GM19043 (cell line): ENCODE results near the gene DVL2.

ENCODE experiments used
- ATAC-seq: cut with Tn5 transposase; IDR thresholded peaks from one replicate; pipeline ENCODE4 v1.9.1; 2021; ENCODE audit warnings: low read depth; ENCODE audit not compliant: unreplicated experiment

Gene DVL2

GRCh38 chr17:7220593-7221277 lies 13.6 kb downstream of the DVL2 start:
- no peak for ATAC-seq

GRCh38 chr17:7219812-7220592 lies 14.3 kb downstream of the DVL2 start, which contains the start of the genes ACADVL and DLG4:
ACADVL (plus strand) TSS chr17:7219938; CDS start chr17:7219985, 47 bp downstream.
DLG4 (minus strand) TSS chr17:7219836.
- peak; percentile 63 for ATAC-seq

- ATAC-seq, result no peak
Observed at GRCh38 chr17:7219229-7219811, 15.0 kb downstream of the DVL2 start.

- ATAC-seq, result no peak
Observed at GRCh38 chr17:7218758-7219157, 15.6 kb downstream of the DVL2 start.

GRCh38 chr17:7218166-7218565 lies 16.2 kb downstream of the DVL2 start:
- no peak for ATAC-seq

- no peak for ATAC-seq
Observed at GRCh38 chr17:7217113-7217987, 17.0 kb downstream of the DVL2 start.

GRCh38 chr17:7216242-7217112 lies 17.8 kb downstream of the DVL2 start:
- no peak for ATAC-seq

GRCh38 chr17:7215652-7216180 lies 18.6 kb downstream of the DVL2 start:
- ATAC-seq, result no peak

- no peak for ATAC-seq
Observed at GRCh38 chr17:7215136-7215638, 19.1 kb downstream of the DVL2 start.

- peak; percentile 63 for ATAC-seq
Observed at GRCh38 chr17:7214300-7215135, 19.8 kb downstream of the DVL2 start.

GRCh38 chr17:7213895-7214299 lies 20.4 kb downstream of the DVL2 start:
- ATAC-seq, result no peak

- ATAC-seq, result no peak
Observed at GRCh38 chr17:7211491-7212273, 22.6 kb downstream of the DVL2 start.

GRCh38 chr17:7208754-7209460 lies 25.4 kb downstream of the DVL2 start:
- ATAC-seq, result no peak

GRCh38 chr17:7208027-7208571 lies 26.2 kb downstream of the DVL2 start:
- no peak for ATAC-seq

- ATAC-seq, result no peak
Observed at GRCh38 chr17:7207120-7208001, 27.0 kb downstream of the DVL2 start.

GRCh38 chr17:7205561-7205960 lies 28.8 kb downstream of the DVL2 start:
- ATAC-seq, result no peak
